HTERT RPE-1 (cell line): ENCODE measurements around the gene CFAP68.

Experiments
- in situ Hi-C: fragments of 300-500 bp; cut with MboI; formaldehyde crosslinking; loops from 4 replicates; pipeline ENCODE4 v1.14.3; 2020; ENCODE audit warnings: low sequenced_read_pairs

Gene CFAP68

GRCh38 chr11:111878849-111879636 lies at the start of gene CFAP68, which contains the start of gene FDXACB1:
Gene CFAP68, plus strand, starts transcription at chr11:111879541. Its CDS starts 20 bp downstream, at chr11:111879561.
Gene FDXACB1, minus strand, starts transcription at chr11:111879165. Its CDS starts 33 bp downstream, at chr11:111879132.
- in situ Hi-C loops = no loop called here

GRCh38 chr11:111833524-111833923 lies 45.8 kb upstream of the CFAP68 start:
- in situ Hi-C loops = no loop called here

DNA sequence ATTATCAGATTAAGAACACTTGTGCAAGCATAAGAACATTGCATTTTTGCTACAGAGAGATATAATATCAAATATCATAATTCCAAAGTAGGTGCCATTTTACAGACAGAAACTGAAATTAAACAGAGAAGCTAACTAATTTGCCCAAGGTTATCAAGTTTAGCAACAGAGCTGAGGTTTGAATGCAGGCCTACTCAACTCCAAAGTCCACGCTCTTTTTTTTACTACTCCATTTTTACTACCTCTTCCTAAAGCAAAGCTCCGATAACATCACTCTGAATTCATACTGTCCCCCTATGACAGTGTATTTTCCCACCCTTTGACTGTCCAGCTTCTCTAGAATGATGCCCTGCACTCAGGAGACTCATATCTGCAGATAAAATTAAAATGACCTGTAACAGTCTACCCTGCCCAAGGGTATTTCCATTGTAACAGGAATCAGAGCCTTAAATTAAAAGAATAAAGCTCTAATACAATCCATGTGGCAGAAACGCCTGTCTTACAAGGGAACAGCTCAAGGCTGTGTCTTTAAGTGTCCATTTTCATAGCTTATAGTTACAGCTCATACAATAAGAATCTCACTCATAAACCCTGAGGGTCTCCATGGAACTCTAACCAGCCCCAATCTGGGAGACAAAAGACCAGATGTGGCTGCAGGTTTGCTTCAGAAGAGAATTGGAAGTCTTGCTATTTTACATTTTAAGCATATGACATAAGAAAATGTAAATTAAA lies 44.7 kb upstream of the CFAP68 start:
- in situ Hi-C loops = no loop called here

- in situ Hi-C loops = no loop called here
Observed at GRCh38 chr11:111835665-111836064, 43.7 kb upstream of the CFAP68 start.

GRCh38 chr11:111836162-111836561 lies 43.2 kb upstream of the CFAP68 start:
- in situ Hi-C loops = no loop called here

DNA sequence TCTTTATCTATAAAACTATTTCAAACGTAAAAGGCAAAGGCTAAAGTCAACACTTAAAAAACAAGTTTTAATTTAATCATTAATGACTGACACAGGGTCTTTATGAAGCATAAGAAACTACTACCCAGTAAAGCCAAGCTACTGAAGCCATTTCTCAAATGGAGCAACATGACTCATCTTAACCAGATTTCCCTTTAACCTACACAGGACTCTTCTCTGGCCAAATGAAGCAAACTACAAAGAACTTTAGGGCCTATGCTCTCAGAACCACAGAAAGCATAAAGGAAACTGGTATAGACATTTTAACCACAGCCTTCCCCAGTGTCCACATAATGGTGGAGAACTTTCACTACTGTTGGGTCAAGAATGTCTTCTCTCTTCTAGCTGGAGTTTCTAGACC lies 42.6 kb upstream of the CFAP68 start:
- in situ Hi-C loops = no loop called here

DNA sequence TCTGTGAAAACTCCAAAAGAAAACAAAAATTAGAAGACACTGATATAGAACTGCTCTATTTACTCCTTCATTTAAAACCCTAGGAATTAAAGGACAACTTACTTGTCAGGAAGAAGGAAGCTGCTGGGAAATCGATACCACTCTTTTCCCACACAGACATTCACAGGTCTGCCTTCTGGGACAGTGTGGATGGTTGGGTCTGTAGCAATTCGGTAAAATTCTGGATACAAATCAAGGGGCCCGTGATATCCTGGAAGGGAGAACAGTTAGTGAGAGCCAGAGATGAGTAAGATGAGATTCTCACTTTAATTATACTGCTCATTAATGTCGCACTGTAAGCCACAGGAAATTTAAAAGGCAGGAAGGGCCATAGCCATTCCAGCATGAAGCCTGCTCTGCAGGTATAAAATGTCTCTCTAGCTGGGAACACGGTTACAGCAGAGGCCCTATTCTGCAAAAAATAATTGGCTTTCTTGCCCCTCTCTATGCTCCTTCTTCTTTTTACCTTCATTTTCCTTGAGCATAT lies 41.9 kb upstream of the CFAP68 start:
- in situ Hi-C loops = no loop called here

- in situ Hi-C loops = no loop called here
Observed at GRCh38 chr11:111838054-111838453, 41.3 kb upstream of the CFAP68 start.

GRCh38 chr11:111840143-111840542 lies 39.2 kb upstream of the CFAP68 start:
- in situ Hi-C loops = no loop called here

- in situ Hi-C loops = no loop called here
Observed at GRCh38 chr11:111841370-111842053, 37.8 kb upstream of the CFAP68 start.

DNA sequence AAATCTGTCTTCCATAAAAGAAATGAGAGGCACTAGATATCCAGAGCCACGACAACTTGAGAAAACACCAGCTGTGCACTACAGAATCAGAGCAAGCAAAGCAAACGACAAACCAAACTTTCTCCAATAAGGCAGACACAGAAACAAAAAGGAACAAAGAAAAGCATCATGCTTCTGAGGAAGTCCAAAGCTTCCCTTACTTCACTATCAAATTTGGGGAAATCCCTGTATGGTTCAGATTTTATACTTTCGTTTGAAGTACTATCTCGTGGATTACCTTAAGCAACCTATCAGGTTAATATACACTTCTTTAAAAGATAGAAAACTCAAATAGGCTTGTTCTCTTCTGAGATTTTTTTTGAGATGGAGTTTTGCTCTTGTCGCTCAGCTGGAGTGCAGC lies 35.7 kb upstream of the CFAP68 start:
- in situ Hi-C loops = no loop called here

GRCh38 chr11:111845276-111846028 lies 33.9 kb upstream of the CFAP68 start:
- in situ Hi-C loops = no loop called here

GRCh38 chr11:111846063-111846462 lies 33.3 kb upstream of the CFAP68 start:
- in situ Hi-C loops = no loop called here

- in situ Hi-C loops = no loop called here
Observed at GRCh38 chr11:111846636-111847035, 32.7 kb upstream of the CFAP68 start.

DNA sequence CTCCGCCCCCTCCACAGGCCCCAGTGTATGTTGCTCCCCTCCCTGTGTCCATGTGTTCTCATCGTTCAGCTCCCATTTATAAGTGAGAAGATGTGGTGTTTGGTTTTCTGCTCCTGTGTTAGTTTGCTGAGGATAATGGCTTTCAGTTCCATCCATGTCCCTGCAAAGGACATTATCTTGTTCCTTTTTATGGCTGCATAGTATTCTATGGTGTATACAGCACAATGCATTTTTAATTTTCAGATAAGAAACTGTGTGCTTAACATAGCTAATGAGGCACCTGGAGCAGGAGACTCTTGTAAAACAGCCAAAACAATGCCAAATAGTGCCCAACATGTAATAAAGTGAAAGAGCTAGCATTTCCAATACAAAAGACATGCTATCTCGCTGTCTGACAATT lies 29.7 kb upstream of the CFAP68 start:
- in situ Hi-C loops = no loop called here

DNA sequence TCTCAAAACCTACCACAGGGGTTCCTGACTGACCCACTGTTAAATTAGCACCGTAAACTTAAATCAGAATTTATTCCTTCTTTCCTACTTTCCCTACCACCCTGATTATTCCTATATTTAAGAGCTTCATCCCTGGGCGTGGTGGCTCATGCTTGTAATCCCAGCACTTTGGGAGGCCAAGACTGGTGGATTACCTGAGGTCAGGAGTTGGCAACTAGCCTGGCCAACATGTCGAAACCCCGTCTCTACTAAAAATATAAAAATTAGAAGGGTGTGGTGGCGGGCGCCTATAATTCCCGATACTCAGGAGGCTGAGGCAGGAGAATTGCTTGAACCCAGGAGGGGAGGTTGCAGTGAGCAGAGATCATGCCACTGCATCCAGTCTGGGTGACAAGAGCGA lies 28.3 kb upstream of the CFAP68 start:
- in situ Hi-C loops = no loop called here

GRCh38 chr11:111851636-111852035 lies 27.7 kb upstream of the CFAP68 start:
- in situ Hi-C loops = no loop called here

- in situ Hi-C loops = no loop called here
Observed at GRCh38 chr11:111852103-111852502, 27.2 kb upstream of the CFAP68 start.

DNA sequence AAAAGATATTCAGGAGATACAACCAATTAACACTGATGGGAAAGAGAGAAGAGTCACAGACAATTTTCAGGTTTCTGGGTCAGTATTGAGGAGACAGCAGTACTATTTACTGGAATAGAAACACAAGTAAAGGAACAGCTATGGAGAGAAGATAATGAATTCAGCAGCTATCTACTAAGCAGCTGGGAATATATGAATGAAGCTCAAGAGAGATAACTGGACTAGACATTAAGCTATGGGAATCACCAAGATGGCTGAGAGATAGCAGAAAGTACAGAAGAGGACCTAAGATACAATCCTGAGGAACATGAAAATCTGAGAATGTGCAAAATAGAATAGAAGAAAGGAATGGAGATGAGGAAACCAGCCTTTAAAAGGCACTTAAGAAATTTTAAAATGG lies 23.8 kb upstream of the CFAP68 start:
- in situ Hi-C loops = no loop called here

DNA sequence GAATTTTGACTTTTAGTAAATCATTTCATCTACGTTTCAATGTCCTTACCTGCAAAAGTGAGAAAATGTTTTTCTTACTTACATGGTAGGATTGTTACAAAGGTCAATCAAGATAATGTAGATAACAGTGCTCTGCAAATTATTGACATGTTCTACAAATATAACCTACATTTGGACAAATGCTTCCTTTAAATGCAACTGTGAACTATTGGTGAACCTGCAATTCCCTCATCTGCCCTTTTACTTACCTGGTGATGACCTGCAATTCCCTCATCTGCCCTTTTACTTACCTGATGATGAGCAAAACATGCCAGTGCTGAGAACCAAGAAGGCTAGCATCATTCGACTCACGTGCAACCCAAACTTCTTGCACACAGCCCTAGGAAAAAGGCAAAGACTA lies 19.1 kb upstream of the CFAP68 start:
- in situ Hi-C loops = no loop called here

- in situ Hi-C loops = no loop called here
Observed at GRCh38 chr11:111870113-111870512, 9.2 kb upstream of the CFAP68 start.
